ENCODE results near the gene IGSF9.

The IGSF9 gene

DNA sequence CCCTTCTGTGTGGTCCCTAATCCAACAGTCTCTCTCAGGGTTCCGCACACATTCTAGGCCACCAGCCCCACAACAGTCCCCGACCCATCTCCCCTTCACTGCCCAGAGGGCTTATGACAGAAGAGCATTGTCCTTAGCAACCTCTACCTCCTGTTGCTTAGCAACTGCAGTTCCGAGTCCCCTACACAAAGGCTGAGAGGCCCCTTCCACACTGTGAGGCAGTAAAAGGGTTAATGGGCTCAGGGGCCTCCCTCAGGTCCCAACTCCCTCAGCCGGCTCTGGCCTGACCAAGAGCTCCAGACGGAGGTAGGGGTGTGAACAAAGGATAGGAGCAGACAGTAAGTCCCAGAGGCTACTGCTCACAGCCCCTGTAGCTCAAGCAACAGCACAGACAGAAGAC, 4.3 kb downstream of the IGSF9 start:
- no peak overlapping the region for H3K4me3 ChIP-seq
- no peak overlapping the region for H3K9ac ChIP-seq (ENCODE audit: insufficient read length)
- H3K36me3 ChIP-seq (ENCODE audit: insufficient read depth, low read length), result no peaks in the 10 kb centered on the region
- no peak overlapping the region for H3K27ac ChIP-seq
- DNase-seq (ENCODE audit: low read depth, low spot score), result no peak
- TF ChIP-seq FOXP2 (optimal IDR thresholded peaks at IDR 0.05; ENCODE audit: control extremely low read depth, extremely low read length, insufficient read depth) (no peak), POLR2AphosphoS5 (IDR thresholded peaks at IDR 0.05; ENCODE audit: borderline replicate concordance, low read depth, low read length) (no peak)
- H3K9me3 ChIP-seq (ENCODE audit: low read depth, low read length), result no peaks in the 10 kb centered on the region

DNA sequence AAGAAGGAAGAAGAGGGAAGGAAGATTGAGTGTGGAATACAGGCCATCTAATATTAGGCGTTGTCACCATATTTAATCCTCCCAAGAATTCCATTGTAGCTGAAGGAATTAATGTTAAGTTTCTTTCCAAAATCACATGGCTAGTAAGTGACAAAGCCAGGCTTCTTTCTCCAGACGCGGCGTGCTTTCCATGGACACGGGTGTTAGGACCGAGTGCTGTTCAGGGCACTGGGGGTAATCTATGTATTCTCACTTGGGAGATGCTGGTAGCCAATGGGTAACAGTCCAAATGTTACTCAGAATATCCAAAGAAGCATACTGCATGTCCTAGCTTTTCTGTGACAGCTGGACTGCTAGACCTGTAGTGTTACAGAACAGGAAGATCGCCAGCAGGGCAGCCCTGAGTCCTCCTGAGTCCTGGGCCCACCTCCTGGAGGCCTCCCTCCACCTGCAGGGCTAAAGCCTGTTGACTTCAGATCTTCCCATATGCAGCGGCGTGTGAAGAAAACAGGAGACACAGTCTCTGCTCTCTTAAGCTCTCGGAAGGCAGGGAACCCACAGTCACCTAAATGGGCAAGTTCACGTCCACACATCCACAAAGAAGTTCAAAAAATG, 5.3 kb downstream of the IGSF9 start:
- H3K9ac ChIP-seq (ENCODE audit: insufficient read length), result no peak overlapping the region
- DNase-seq (ENCODE audit: low read depth, low spot score), result no peak
- H3K36me3 ChIP-seq (ENCODE audit: insufficient read depth, low read length), result no peaks in the 10 kb centered on the region
- TF ChIP-seq EZH2 (IDR thresholded peaks at IDR 0.05), result no peak
- TF ChIP-seq POLR2AphosphoS5 (IDR thresholded peaks at IDR 0.05; ENCODE audit: borderline replicate concordance, low read depth, low read length), result no peak
- TF ChIP-seq FOXP2 (optimal IDR thresholded peaks at IDR 0.05; ENCODE audit: control extremely low read depth, extremely low read length, insufficient read depth), result no peak
- H3K9me3 ChIP-seq (ENCODE audit: low read depth, low read length), result no peaks in the 10 kb centered on the region
- no peak overlapping the region for H3K27ac ChIP-seq
- no peak overlapping the region for H3K4me3 ChIP-seq

DNA sequence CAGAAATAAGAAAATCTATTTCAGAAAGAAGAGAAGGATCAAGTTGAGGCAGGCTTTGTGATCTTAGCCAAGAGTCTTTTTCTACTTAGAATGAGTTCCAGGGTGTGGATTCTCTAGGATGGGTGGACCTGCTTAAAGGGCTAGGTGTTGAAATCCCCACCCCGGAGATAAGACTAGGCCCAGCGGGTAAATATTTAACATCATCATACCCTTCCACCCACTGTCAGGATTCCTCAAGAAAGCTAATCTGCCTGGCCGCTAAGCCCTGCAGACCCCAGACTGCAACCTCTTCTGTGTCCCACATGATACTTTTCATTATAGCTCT, 5.8 kb downstream of the IGSF9 start:
- Histone ChIP-seq H3K9me3 (ENCODE audit: low read depth, low read length) (no peaks in the 10 kb centered on the region), H3K9ac (ENCODE audit: insufficient read length) (no peak overlapping the region), H3K27ac (no peak overlapping the region), H3K4me3 (no peak overlapping the region), H3K36me3 (ENCODE audit: insufficient read depth, low read length) (no peaks in the 10 kb centered on the region)
- TF ChIP-seq POLR2AphosphoS5 (IDR thresholded peaks at IDR 0.05; ENCODE audit: borderline replicate concordance, low read depth, low read length) (no peak), EZH2 (IDR thresholded peaks at IDR 0.05) (no peak), FOXP2 (optimal IDR thresholded peaks at IDR 0.05; ENCODE audit: control extremely low read depth, extremely low read length, insufficient read depth) (no peak)
- DNase-seq (ENCODE audit: low read depth, low spot score), result no peak

DNA sequence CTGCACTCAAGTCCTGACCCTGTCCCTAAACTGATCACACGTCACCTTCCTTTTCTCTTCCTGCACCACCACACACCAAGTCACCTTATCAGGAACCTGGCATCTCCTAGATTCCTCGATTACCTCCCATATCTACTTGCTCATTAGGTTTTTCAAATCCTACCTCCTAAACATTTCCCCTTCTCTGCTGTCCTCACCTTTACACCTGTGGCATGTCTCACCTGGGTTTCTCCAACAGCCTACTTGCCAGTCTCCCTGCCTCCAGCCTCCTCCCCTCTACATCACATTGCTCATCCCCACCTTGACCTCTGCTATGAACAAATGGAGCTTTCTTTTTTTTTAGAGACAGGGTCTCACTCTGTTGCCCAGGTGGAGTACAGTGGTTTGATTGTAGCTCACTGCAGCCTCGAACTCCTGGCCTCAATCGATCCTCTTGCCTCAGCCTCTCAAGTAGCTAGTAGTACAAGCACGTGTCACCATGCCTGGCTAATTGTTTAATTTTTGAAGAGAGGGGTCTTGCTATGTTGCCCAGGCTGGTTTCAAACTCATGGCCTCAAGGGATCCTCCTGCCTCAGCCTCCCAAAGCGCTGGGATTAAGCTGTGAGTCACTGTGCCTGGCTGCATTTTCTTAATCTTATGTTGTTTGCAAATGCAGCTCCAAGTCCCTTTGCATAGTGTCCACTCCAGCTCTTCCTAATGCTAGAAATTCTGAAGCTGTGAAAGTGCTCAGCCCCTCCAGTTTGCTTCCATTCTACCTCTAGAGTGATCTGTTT, 6.3 kb downstream of the IGSF9 start:
- no peaks in the 10 kb centered on the region for H3K36me3 ChIP-seq (ENCODE audit: insufficient read depth, low read length)
- TF ChIP-seq FOXP2 (optimal IDR thresholded peaks at IDR 0.05; ENCODE audit: control extremely low read depth, extremely low read length, insufficient read depth), result no peak
- TF ChIP-seq EZH2 (IDR thresholded peaks at IDR 0.05), result no peak
- no peak for TF ChIP-seq POLR2AphosphoS5 (IDR thresholded peaks at IDR 0.05; ENCODE audit: borderline replicate concordance, low read depth, low read length)
- DNase-seq (ENCODE audit: low read depth, low spot score), result no peak
- no peak overlapping the region for H3K9ac ChIP-seq (ENCODE audit: insufficient read length)
- no peak overlapping the region for H3K4me3 ChIP-seq
- H3K9me3 ChIP-seq (ENCODE audit: low read depth, low read length), result no peaks in the 10 kb centered on the region
- H3K27ac ChIP-seq, result no peak overlapping the region

DNA sequence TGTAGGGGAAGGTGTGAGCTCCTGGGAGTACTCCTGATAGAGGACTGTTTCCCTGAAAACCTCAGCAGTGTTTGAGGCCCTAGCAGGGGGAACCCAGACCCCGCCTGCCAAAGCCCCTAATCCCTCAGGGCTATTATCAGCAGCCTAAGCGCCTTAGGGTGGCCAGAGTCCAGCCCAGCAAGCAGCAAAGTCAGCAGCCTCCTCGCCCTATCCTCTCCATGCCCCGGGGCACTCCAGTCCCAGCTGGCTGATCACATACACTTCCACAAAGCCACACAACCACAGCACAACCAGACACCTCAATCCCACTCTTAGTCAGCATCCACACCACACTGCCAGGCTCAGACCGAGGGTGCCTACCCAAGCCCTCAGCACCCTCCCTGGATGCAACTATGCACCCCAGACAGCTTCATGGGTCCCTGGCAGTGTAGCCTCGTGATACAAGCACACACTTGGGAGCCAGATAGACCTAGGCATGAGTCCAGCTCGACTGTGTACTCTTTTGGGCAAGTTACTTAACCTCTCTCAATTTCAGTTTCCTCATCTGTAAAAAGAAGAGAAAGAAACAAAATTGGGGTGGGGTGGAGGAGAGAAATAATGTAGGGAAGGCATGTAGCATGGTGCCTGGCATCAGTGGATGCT, 7.1 kb downstream of the IGSF9 start:
- Histone ChIP-seq H3K9me3 (ENCODE audit: low read depth, low read length) (no peaks in the 10 kb centered on the region), H3K4me3 (no peak overlapping the region), H3K36me3 (ENCODE audit: insufficient read depth, low read length) (no peaks in the 10 kb centered on the region), H3K9ac (ENCODE audit: insufficient read length) (no peak overlapping the region), H3K27ac (no peak overlapping the region)
- no peak for DNase-seq (ENCODE audit: low read depth, low spot score)
- no peak for TF ChIP-seq FOXP2 (optimal IDR thresholded peaks at IDR 0.05; ENCODE audit: control extremely low read depth, extremely low read length, insufficient read depth)
- no peak for TF ChIP-seq POLR2AphosphoS5 (IDR thresholded peaks at IDR 0.05; ENCODE audit: borderline replicate concordance, low read depth, low read length)
- TF ChIP-seq EZH2 (IDR thresholded peaks at IDR 0.05), result no peak

GRCh38 chr1:159937054-159937750, 8.2 kb downstream of the IGSF9 start:
- H3K36me3 ChIP-seq (ENCODE audit: insufficient read depth, low read length), result no peaks in the 10 kb centered on the region
- no peaks in the 10 kb centered on the region for H3K9me3 ChIP-seq (ENCODE audit: low read depth, low read length)
- H3K27ac ChIP-seq, result no peak overlapping the region
- no peak overlapping the region for H3K4me3 ChIP-seq
- no peak overlapping the region for H3K9ac ChIP-seq (ENCODE audit: insufficient read length)
- DNase-seq (ENCODE audit: low read depth, low spot score), result no peak
- TF ChIP-seq POLR2AphosphoS5 (IDR thresholded peaks at IDR 0.05; ENCODE audit: borderline replicate concordance, low read depth, low read length), result no peak
- TF ChIP-seq EZH2 (IDR thresholded peaks at IDR 0.05), result no peak
- TF ChIP-seq FOXP2 (optimal IDR thresholded peaks at IDR 0.05; ENCODE audit: control extremely low read depth, extremely low read length, insufficient read depth), result no peak

- TF ChIP-seq POLR2AphosphoS5 (IDR thresholded peaks at IDR 0.05; ENCODE audit: borderline replicate concordance, low read depth, low read length), result no peak
- no peak for TF ChIP-seq FOXP2 (optimal IDR thresholded peaks at IDR 0.05; ENCODE audit: control extremely low read depth, extremely low read length, insufficient read depth)
- no peak for TF ChIP-seq EZH2 (IDR thresholded peaks at IDR 0.05)
- no peaks in the 10 kb centered on the region for H3K36me3 ChIP-seq (ENCODE audit: insufficient read depth, low read length)
- no peak overlapping the region for H3K4me3 ChIP-seq
- H3K9ac ChIP-seq (ENCODE audit: insufficient read length), result no peak overlapping the region
- no peak for DNase-seq (ENCODE audit: low read depth, low spot score)
- no peak overlapping the region for H3K27ac ChIP-seq
- H3K9me3 ChIP-seq (ENCODE audit: low read depth, low read length), result no peaks in the 10 kb centered on the region
Measured at GRCh38 chr1:159936273-159936904, 9.0 kb downstream of the IGSF9 start.
